ENCODE results near the gene PRSS36.
"Not testable (repeated sequence)": the region's sequence is repeated elsewhere in the genome, so short reads cannot be mapped to it uniquely, and the experiment has no call there.

Gene PRSS36

DNA sequence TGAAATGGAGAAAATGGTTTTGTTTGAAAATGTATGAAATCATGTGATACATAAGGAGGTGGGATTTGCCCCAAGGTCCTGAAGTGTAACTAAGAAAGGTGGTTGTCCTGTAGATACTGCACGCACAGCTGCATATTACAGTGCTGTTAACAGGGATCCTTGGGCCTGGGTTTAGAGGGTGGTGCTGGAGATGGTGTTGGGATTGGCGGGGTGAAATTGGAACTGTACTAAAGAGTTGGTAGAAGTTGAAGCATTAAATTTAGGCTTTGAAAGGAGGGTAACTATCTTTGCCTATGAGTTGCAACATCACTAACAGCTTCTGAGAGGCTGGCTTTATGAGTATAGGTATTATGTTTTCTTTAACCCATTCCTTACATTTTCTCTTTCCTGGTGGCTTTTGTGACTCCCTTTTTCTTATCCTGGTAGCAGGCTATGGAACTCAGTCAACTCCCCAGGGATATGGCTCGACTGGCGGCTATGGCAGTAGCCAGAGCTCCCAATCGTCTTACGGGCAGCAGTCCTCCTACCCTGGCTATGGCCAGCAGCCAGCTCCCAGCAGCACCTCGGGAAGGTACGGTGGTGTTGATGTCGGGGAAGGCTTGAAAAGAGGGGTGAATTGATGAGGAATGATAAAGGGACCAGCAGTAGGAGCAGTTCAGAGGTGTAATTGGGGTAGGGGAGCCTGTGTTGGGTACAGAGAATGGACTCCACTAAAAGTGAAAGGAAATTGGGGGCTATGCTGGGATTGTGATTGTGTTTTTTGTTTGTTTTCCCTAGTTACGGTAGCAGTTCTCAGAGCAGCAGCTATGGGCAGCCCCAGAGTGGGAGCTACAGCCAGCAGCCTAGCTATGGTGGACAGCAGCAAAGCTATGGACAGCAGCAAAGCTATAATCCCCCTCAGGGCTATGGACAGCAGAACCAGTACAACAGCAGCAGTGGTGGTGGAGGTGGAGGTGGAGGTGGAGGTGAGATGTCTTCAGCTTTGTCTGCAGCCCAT is 33.9 kb upstream of the PRSS36 start:
- Histone ChIP-seq H2AFZ (ENCODE audit: low read length, unreplicated experiment) (no peak overlapping the region), H3K4me1 (ENCODE audit: control insufficient read depth, insufficient read depth, low read length, unreplicated experiment) (peaks cover 33% of the 10 kb centered on the region), H3K36me3 (ENCODE audit: insufficient read depth, low read length) (peaks cover 66% of the 10 kb centered on the region), H3K27me3 (ENCODE audit: insufficient read depth, low read length) (no peaks in the 10 kb centered on the region), H3K79me2 (ENCODE audit: control insufficient read depth, insufficient read depth, low read length, unreplicated experiment) (peaks cover 92% of the 10 kb centered on the region), H3K4me3 (ENCODE audit: low read depth, low read length) (peak overlapping the region; percentile 89), H3K27ac (ENCODE audit: low read depth, low read length) (peak overlapping the region; percentile 37; the same call in 1 of the 2 replicates)

DNA sequence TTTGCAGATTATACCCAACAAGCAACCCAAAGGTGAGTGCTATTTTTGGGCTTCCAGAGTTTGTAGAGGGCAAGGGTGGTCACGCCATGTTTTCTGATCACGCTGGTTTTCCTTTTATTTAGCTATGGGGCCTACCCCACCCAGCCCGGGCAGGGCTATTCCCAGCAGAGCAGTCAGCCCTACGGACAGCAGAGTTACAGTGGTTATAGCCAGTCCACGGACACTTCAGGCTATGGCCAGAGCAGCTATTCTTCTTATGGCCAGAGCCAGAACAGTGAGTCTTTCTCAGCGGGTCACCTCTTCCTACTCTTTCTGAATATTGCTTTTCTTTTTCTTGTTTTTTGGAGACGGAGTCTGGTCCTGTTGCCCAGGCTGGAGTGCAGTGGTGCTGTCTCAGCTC is 32.5 kb upstream of the PRSS36 start:
- Histone ChIP-seq H3K36me3 (ENCODE audit: insufficient read depth, low read length) (peaks cover 52% of the 10 kb centered on the region), H2AFZ (ENCODE audit: low read length, unreplicated experiment) (no peak overlapping the region), H3K27ac (ENCODE audit: low read depth, low read length) (no peak overlapping the region), H3K27me3 (ENCODE audit: insufficient read depth, low read length) (no peaks in the 10 kb centered on the region), H3K79me2 (ENCODE audit: control insufficient read depth, insufficient read depth, low read length, unreplicated experiment) (peaks cover 78% of the 10 kb centered on the region), H3K4me3 (ENCODE audit: low read depth, low read length) (peak overlapping the region; percentile 89), H3K4me1 (ENCODE audit: control insufficient read depth, insufficient read depth, low read length, unreplicated experiment) (peaks cover 34% of the 10 kb centered on the region)

DNA sequence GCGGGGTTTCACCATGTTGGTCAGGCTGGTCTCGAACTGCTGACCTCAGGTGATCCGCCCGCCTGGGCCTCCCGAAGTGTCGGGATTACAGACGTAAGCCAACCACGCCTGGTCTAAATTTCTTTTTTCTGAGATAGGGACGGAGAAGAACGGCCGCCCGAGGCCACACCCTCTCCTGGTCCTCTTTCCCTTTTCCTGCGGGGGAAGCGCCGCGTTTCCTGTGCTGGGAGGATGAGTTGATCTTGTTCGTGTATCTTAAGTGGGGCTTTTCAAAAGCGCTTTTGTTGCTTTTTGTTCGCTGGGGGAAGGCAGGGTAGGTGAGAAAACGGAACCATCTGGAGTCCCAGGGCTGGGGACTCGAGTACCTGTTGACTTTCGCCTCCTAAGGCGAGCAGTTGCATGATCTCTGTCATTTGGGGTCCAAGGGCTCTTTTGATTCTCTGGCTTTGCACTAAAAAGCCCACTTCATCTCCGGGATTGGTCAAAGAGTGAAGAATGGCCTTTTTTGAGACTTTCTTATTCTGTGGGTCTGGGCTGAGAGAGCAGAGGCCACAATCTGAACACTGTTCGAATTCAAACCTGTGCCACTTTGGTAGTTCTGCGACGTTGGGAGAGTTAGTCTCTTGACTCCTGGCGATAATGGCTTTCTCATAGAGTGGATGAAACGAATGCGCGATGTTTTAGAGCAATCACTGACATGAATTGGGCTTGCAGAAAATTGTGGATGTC is 31.4 kb upstream of the PRSS36 start:
- H3K4me1 ChIP-seq (ENCODE audit: control insufficient read depth, insufficient read depth, low read length, unreplicated experiment) = peaks cover 34% of the 10 kb centered on the region
- peaks cover 67% of the 10 kb centered on the region for H3K79me2 ChIP-seq (ENCODE audit: control insufficient read depth, insufficient read depth, low read length, unreplicated experiment)
- H3K27me3 ChIP-seq (ENCODE audit: insufficient read depth, low read length) = no peaks in the 10 kb centered on the region
- H3K36me3 ChIP-seq (ENCODE audit: insufficient read depth, low read length) = peaks cover 41% of the 10 kb centered on the region
- peak overlapping the region; percentile 89 for H3K4me3 ChIP-seq (ENCODE audit: low read depth, low read length)
- H3K27ac ChIP-seq (ENCODE audit: low read depth, low read length) = peak overlapping the region; percentile 86
- H2AFZ ChIP-seq (ENCODE audit: low read length, unreplicated experiment) = no peak overlapping the region

DNA sequence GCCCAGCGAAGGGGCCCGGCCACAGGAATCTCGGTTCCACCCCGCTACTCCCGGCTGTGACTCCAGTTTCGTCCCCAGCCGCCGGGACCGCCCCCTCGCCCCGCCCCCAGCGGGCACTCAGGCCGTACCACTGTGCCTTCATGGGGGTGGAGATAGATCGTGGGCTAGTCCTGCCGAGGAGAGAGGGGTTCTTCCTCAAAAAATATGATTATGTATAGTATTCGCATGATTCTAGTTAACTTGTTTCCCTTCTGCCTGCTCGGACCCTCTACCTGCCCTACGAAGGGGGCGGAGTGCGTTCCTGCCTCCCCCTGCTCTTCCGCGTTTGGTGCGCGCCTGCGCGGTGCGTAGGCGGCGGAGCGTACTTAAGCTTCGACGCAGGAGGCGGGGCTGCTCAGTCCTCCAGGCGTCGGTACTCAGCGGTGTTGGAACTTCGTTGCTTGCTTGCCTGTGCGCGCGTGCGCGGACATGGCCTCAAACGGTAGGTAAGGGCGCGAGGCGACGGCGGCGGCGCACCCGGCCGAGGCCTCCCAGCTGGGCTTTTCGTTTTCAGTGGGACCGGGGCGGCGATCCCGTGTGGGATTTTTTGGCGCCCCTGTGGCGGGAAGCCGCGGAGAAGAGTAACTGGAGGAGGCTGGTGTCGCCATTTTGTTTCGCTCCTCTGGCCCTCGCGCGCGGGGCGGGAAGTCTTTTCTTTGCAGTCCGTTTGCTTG is 30.0 kb upstream of the PRSS36 start, which contains the start of gene FUS:
Gene FUS, plus strand, starts transcription at position 393 of the 713 bp plus-strand sequence. Its CDS starts 76 bp downstream, at position 469.
- Histone ChIP-seq H3K4me3 (ENCODE audit: low read depth, low read length) (peak within 1 kb of the TSS; percentile 89), H3K36me3 (ENCODE audit: insufficient read depth, low read length) (peaks cover 27% of the 10 kb centered on the region), H3K27ac (ENCODE audit: low read depth, low read length) (peak within 1 kb of the TSS; percentile 86), H3K79me2 (ENCODE audit: control insufficient read depth, insufficient read depth, low read length, unreplicated experiment) (peaks cover 54% of the 10 kb centered on the region), H2AFZ (ENCODE audit: low read length, unreplicated experiment) (peak within 1 kb of the TSS; percentile 88), H3K4me1 (ENCODE audit: control insufficient read depth, insufficient read depth, low read length, unreplicated experiment) (peaks cover 25% of the 10 kb centered on the region), H3K27me3 (ENCODE audit: insufficient read depth, low read length) (no peaks in the 10 kb centered on the region)

DNA sequence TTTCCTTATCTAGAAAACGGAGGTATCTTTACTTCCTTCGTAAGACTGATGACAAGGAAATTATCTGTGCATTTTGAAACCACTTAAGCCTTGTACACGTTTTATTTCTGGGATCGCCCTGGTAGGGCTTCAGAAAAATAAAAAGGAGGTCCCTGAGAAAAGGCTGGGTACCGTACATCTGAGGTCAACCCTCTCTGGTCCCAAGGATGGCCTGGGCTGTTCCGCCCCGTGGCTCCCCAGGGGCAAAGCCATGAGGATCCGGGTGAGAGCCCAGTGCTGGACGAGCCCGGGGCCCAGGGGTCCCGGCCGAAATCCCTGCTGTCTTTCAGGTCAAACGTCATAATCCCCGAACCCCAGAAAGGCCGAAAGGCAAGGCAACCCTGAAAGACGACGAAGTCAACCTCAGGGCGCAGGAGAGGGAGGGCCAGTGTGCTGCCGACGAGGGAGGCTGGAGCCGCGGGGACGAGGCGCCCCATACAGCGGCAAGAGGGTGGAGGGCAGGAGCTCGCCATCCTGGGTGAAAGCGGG is 29.4 kb upstream of the PRSS36 start:
- Histone ChIP-seq H3K27me3 (ENCODE audit: insufficient read depth, low read length) (no peaks in the 10 kb centered on the region), H3K4me3 (ENCODE audit: low read depth, low read length) (peak overlapping the region; percentile 89), H3K79me2 (ENCODE audit: control insufficient read depth, insufficient read depth, low read length, unreplicated experiment) (peaks cover 49% of the 10 kb centered on the region), H2AFZ (ENCODE audit: low read length, unreplicated experiment) (peak overlapping the region; percentile 88), H3K4me1 (ENCODE audit: control insufficient read depth, insufficient read depth, low read length, unreplicated experiment) (peaks cover 24% of the 10 kb centered on the region), H3K27ac (ENCODE audit: low read depth, low read length) (peak overlapping the region; percentile 86), H3K36me3 (ENCODE audit: insufficient read depth, low read length) (peaks cover 24% of the 10 kb centered on the region)

DNA sequence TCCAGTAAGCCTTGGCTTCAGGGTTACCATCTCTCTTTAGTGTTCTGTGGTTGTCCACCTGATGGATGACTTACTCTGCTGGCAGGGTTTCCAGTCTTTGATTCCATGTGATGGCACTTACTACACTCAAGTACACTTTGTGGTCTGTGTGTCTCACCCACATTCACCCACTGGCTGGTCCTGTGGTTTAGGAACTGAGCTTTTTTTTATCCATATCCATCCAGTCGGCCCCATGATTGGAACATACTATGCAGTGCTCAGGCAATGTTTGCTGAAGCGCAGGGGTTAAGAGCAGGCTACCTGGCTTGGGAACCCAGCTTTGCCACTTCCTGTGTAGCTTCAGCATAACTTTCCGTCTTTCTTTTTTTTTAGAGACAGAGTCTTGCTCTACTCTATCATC is 27.3 kb upstream of the PRSS36 start:
- Histone ChIP-seq H3K4me1 (ENCODE audit: control insufficient read depth, insufficient read depth, low read length, unreplicated experiment) (peaks cover 6% of the 10 kb centered on the region), H3K79me2 (ENCODE audit: control insufficient read depth, insufficient read depth, low read length, unreplicated experiment) (peaks cover 27% of the 10 kb centered on the region), H3K27ac (ENCODE audit: low read depth, low read length) (no peak overlapping the region), H3K4me3 (ENCODE audit: low read depth, low read length) (no peak overlapping the region), H2AFZ (ENCODE audit: low read length, unreplicated experiment) (no peak overlapping the region), H3K27me3 (ENCODE audit: insufficient read depth, low read length) (no peaks in the 10 kb centered on the region), H3K36me3 (ENCODE audit: insufficient read depth, low read length) (peaks cover 8% of the 10 kb centered on the region; the same call in 1 of the 2 replicates)

DNA sequence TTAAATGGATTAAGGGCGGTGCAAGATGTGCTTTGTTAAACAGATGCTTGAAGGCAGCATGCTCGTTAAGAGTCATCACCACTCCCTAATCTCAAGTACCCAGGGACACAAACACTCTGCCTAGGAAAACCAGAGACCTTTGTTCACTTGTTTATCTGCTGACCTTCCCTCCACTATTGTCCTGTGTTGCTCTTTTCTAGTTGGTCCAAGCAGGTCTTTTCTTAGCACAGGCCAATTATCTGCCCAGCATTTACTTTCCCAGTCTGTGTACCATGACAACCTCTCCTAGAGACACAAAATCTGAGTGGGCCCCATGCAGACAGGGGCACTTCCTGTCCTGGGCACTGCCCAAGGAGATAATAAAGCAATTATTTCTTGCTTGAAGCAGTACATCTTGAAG is 20.2 kb upstream of the PRSS36 start:
- H3K27ac ChIP-seq (ENCODE audit: low read depth, low read length) = not testable (repeated sequence)

DNA sequence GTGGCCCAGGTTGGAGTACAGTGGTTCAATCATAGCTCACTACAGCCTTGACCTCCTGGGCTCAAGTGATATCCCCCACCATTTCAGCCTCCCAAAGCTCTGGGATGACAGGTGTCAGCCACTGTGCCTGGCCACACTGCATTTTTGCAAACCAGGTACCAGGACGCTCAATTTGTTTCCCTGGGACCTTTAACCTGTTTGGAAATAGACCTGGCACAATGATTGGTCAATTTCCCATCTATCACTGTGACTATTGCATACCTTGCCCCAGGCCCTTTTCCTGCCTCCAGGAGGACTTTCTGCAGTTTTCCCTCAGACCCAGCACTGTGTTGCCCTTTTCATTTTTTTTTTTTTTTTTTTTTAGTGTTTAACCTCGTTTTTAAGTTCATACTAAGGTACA is 19.0 kb upstream of the PRSS36 start:
- Histone ChIP-seq H3K4me1 (ENCODE audit: control insufficient read depth, insufficient read depth, low read length, unreplicated experiment) (no peaks in the 10 kb centered on the region), H3K27me3 (ENCODE audit: insufficient read depth, low read length) (no peaks in the 10 kb centered on the region), H2AFZ (ENCODE audit: low read length, unreplicated experiment) (no peak overlapping the region), H3K4me3 (ENCODE audit: low read depth, low read length) (no peak overlapping the region), H3K27ac (ENCODE audit: low read depth, low read length) (no peak overlapping the region), H3K36me3 (ENCODE audit: insufficient read depth, low read length) (no peaks in the 10 kb centered on the region), H3K79me2 (ENCODE audit: control insufficient read depth, insufficient read depth, low read length, unreplicated experiment) (no peaks in the 10 kb centered on the region)

More for the DNA sequence above, 20.2 kb upstream of the PRSS36 start:
- H3K36me3 ChIP-seq (ENCODE audit: insufficient read depth, low read length); H3K79me2 ChIP-seq (ENCODE audit: control insufficient read depth, insufficient read depth, low read length, unreplicated experiment); H3K27me3 ChIP-seq (ENCODE audit: insufficient read depth, low read length); H2AFZ ChIP-seq (ENCODE audit: low read length, unreplicated experiment); H3K4me3 ChIP-seq (ENCODE audit: low read depth, low read length); H3K4me1 ChIP-seq (ENCODE audit: control insufficient read depth, insufficient read depth, low read length, unreplicated experiment): not testable (repeated sequence)

DNA sequence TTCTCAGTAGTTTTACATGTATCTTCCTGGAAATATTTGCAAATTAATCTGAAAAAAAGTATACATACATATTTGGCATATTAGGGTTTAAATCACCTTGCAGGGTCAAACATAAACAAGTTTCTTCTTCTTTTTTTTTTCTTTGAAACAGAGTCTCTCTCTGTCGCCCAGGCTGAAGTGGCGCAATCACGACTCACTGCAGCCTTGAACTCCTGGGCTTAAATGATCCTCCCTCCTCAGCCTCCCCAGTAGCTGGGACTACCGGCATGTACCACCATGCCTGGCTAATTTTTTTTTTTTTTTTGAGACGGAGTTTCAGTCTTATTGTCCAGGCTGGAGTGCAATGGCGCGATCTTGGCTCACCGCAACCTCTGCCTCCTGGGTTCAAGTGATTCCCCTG is 17.4 kb upstream of the PRSS36 start:
- no peaks in the 10 kb centered on the region for H3K79me2 ChIP-seq (ENCODE audit: control insufficient read depth, insufficient read depth, low read length, unreplicated experiment)
- no peak overlapping the region for H3K4me3 ChIP-seq (ENCODE audit: low read depth, low read length)
- no peaks in the 10 kb centered on the region for H3K36me3 ChIP-seq (ENCODE audit: insufficient read depth, low read length)
- H2AFZ ChIP-seq (ENCODE audit: low read length, unreplicated experiment) = no peak overlapping the region
- no peak overlapping the region for H3K27ac ChIP-seq (ENCODE audit: low read depth, low read length)
- H3K4me1 ChIP-seq (ENCODE audit: control insufficient read depth, insufficient read depth, low read length, unreplicated experiment) = no peaks in the 10 kb centered on the region
- no peaks in the 10 kb centered on the region for H3K27me3 ChIP-seq (ENCODE audit: insufficient read depth, low read length)

DNA sequence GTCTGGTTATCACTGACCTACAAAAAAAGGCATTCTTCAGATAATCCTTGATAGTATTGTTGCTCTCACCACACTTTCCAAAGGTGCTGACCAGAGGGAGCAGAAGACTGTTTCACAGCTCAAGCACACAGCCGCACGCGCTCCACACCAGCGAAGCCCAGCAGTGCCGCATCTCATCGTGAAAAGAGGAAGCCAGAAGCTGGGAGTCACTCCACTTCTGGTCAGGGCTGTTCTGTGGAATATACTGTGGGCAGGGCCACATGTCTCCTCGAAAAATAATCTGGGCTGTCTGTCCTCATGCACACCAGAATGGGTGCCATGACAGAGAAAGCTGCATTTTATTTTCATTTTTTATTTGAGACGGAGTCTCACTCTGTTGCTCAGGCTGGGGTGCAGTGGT is 7.3 kb upstream of the PRSS36 start:
- Histone ChIP-seq H3K4me1 (ENCODE audit: control insufficient read depth, insufficient read depth, low read length, unreplicated experiment) (no peaks in the 10 kb centered on the region), H3K36me3 (ENCODE audit: insufficient read depth, low read length) (no peaks in the 10 kb centered on the region), H3K4me3 (ENCODE audit: low read depth, low read length) (no peak overlapping the region; the same call in 1 of the 2 replicates), H3K27ac (ENCODE audit: low read depth, low read length) (no peak overlapping the region), H2AFZ (ENCODE audit: low read length, unreplicated experiment) (peak overlapping the region; percentile 12), H3K27me3 (ENCODE audit: insufficient read depth, low read length) (no peaks in the 10 kb centered on the region), H3K79me2 (ENCODE audit: control insufficient read depth, insufficient read depth, low read length, unreplicated experiment) (no peaks in the 10 kb centered on the region)

All from ACC112 (cell line).